OCI-M2 (cell line): ENCODE measurements around the gene KLK1.

ENCODE experiments used
- DNase-seq: peaks from one replicate; lab custom pipeline; 2025; ENCODE audit not compliant: unreplicated experiment; lab: John Stamatoyannopoulos, UW

The KLK1 gene

GRCh38 chr19:50823389-50824042 is at the start of gene KLK1:
Gene KLK1, minus strand, starts transcription at chr19:50823787. Its CDS starts 39 bp downstream, at chr19:50823748.
- no peak for DNase-seq

- DNase-seq: no peak
Measured at GRCh38 chr19:50873056-50873455, 49.5 kb upstream of the KLK1 start, which contains the start of gene KLK2. Gene KLK2, plus strand, starts transcription at chr19:50873439. Its CDS starts 35 bp downstream, at chr19:50873474.

GRCh38 chr19:50870417-50871089 is 47.0 kb upstream of the KLK1 start:
- no peak for DNase-seq

GRCh38 chr19:50869479-50869878 is 45.9 kb upstream of the KLK1 start:
- DNase-seq: no peak

GRCh38 chr19:50861496-50862286 is 38.1 kb upstream of the KLK1 start:
- no peak for DNase-seq

GRCh38 chr19:50861010-50861409 is 37.4 kb upstream of the KLK1 start:
- no peak for DNase-seq

GRCh38 chr19:50859849-50860248 is 36.3 kb upstream of the KLK1 start:
- DNase-seq: no peak

- no peak for DNase-seq
Measured at GRCh38 chr19:50858886-50859285, 35.3 kb upstream of the KLK1 start.

- no peak for DNase-seq
Measured at GRCh38 chr19:50857366-50857765, 33.8 kb upstream of the KLK1 start.

- DNase-seq: no peak
Measured at GRCh38 chr19:50854636-50855410, 31.2 kb upstream of the KLK1 start, which contains the start of gene KLK3. Gene KLK3, plus strand, starts transcription at chr19:50854915. Its CDS starts 41 bp downstream, at chr19:50854956.

GRCh38 chr19:50851620-50852019 is 28.0 kb upstream of the KLK1 start:
- no peak for DNase-seq

- no peak for DNase-seq
Measured at GRCh38 chr19:50850738-50851137, 27.2 kb upstream of the KLK1 start.

GRCh38 chr19:50844296-50844935 is 20.8 kb upstream of the KLK1 start:
- DNase-seq: no peak

GRCh38 chr19:50843701-50844221 is 20.2 kb upstream of the KLK1 start:
- no peak for DNase-seq

- no peak for DNase-seq
Measured at GRCh38 chr19:50843205-50843604, 19.6 kb upstream of the KLK1 start.

- no peak for DNase-seq
Measured at GRCh38 chr19:50842130-50842529, 18.5 kb upstream of the KLK1 start.

GRCh38 chr19:50839712-50840655 is 16.4 kb upstream of the KLK1 start:
- no peak for DNase-seq

GRCh38 chr19:50838239-50838638 is 14.7 kb upstream of the KLK1 start:
- no peak for DNase-seq

- no peak for DNase-seq
Measured at GRCh38 chr19:50837300-50837699, 13.7 kb upstream of the KLK1 start.
